Activated CD4-positive, alpha-beta T cell treated with anti-CD3 and anti-CD28 coated beads for 1 hour (primary cell): ENCODE results near the gene UBE3C.
"Not testable (repeated sequence)": the region's sequence is repeated elsewhere in the genome, so short reads cannot be mapped to it uniquely, and the experiment has no call there.

ENCODE experiments used
- DNase-seq: peaks from one replicate; pipeline ENCODE4 v3.0.0-alpha.2; 2020

The UBE3C gene

GRCh38 chr7:157138424-157139110 is at the start of gene UBE3C:
Gene UBE3C, plus strand, starts transcription at chr7:157138926. Its CDS starts 347 bp downstream, at chr7:157139273.
- DNase-seq = peak; percentile 85

- DNase-seq = no peak
Observed at GRCh38 chr7:157089100-157089610, 49.6 kb upstream of the UBE3C start.

GRCh38 chr7:157090485-157091165 is 48.1 kb upstream of the UBE3C start:
- no peak for DNase-seq

GRCh38 chr7:157096286-157097055 is 42.3 kb upstream of the UBE3C start:
- DNase-seq = no peak

- DNase-seq = no peak
Observed at GRCh38 chr7:157097056-157097329, 41.7 kb upstream of the UBE3C start.

- DNase-seq = no peak
Observed at GRCh38 chr7:157097569-157097968, 41.2 kb upstream of the UBE3C start.

- DNase-seq = not testable (repeated sequence)
Observed at GRCh38 chr7:157100005-157100404, 38.7 kb upstream of the UBE3C start.

- DNase-seq = not testable (repeated sequence)
Observed at GRCh38 chr7:157103641-157104040, 35.1 kb upstream of the UBE3C start.

GRCh38 chr7:157111311-157111710 is 27.4 kb upstream of the UBE3C start:
- no peak for DNase-seq

GRCh38 chr7:157112706-157113105 is 26.0 kb upstream of the UBE3C start:
- DNase-seq = no peak

- no peak for DNase-seq
Observed at GRCh38 chr7:157113607-157114006, 25.1 kb upstream of the UBE3C start.

- DNase-seq = no peak
Observed at GRCh38 chr7:157116762-157117161, 22.0 kb upstream of the UBE3C start.

GRCh38 chr7:157117796-157118195 is 20.9 kb upstream of the UBE3C start:
- DNase-seq = no peak

GRCh38 chr7:157120181-157120580 is 18.5 kb upstream of the UBE3C start:
- DNase-seq = no peak

- DNase-seq = no peak
Observed at GRCh38 chr7:157121184-157121715, 17.5 kb upstream of the UBE3C start.

- no peak for DNase-seq
Observed at GRCh38 chr7:157122800-157123495, 15.8 kb upstream of the UBE3C start.

GRCh38 chr7:157124690-157125089 is 14.0 kb upstream of the UBE3C start:
- no peak for DNase-seq

GRCh38 chr7:157125376-157126223 is 13.1 kb upstream of the UBE3C start:
- DNase-seq = no peak

GRCh38 chr7:157126921-157127320 is 11.8 kb upstream of the UBE3C start:
- no peak for DNase-seq

GRCh38 chr7:157129200-157129599 is 9.5 kb upstream of the UBE3C start:
- no peak for DNase-seq

GRCh38 chr7:157129907-157130460 is 8.7 kb upstream of the UBE3C start:
- no peak for DNase-seq

GRCh38 chr7:157130849-157131248 is 7.9 kb upstream of the UBE3C start:
- DNase-seq = not testable (repeated sequence)
